Measurements from ENCODE around the gene TIMP4.

Gene TIMP4

GRCh38 chr3:12158387-12159226 lies at the start of gene TIMP4:
Gene TIMP4, minus strand, starts transcription at chr3:12158912. Its CDS starts 72 bp downstream, at chr3:12158840.
- no peak for DNase-seq (ENCODE audit: low spot score)

- no peak for DNase-seq (ENCODE audit: low spot score)
Observed at GRCh38 chr3:12205171-12205570, 46.5 kb upstream of the TIMP4 start.

GRCh38 chr3:12201813-12202212 lies 43.1 kb upstream of the TIMP4 start:
- no peak for DNase-seq (ENCODE audit: low spot score)

GRCh38 chr3:12198301-12198700 lies 39.6 kb upstream of the TIMP4 start:
- no peak for DNase-seq (ENCODE audit: low spot score)

- no peak for DNase-seq (ENCODE audit: low spot score)
Observed at GRCh38 chr3:12197475-12197874, 38.8 kb upstream of the TIMP4 start.

GRCh38 chr3:12196684-12197083 lies 38.0 kb upstream of the TIMP4 start:
- DNase-seq (ENCODE audit: low spot score) = no peak

GRCh38 chr3:12195231-12195630 lies 36.5 kb upstream of the TIMP4 start:
- DNase-seq (ENCODE audit: low spot score) = no peak

GRCh38 chr3:12194669-12195161 lies 36.0 kb upstream of the TIMP4 start:
- DNase-seq (ENCODE audit: low spot score) = peak; percentile 43

- DNase-seq (ENCODE audit: low spot score) = no peak
Observed at GRCh38 chr3:12194209-12194608, 35.5 kb upstream of the TIMP4 start.

GRCh38 chr3:12193485-12194165 lies 34.9 kb upstream of the TIMP4 start:
- DNase-seq (ENCODE audit: low spot score) = no peak

- DNase-seq (ENCODE audit: low spot score) = no peak
Observed at GRCh38 chr3:12192655-12193484, 34.2 kb upstream of the TIMP4 start.

- no peak for DNase-seq (ENCODE audit: low spot score)
Observed at GRCh38 chr3:12192173-12192572, 33.5 kb upstream of the TIMP4 start.

- no peak for DNase-seq (ENCODE audit: low spot score)
Observed at GRCh38 chr3:12191559-12191958, 32.8 kb upstream of the TIMP4 start.

- no peak for DNase-seq (ENCODE audit: low spot score)
Observed at GRCh38 chr3:12190832-12191231, 32.1 kb upstream of the TIMP4 start.

GRCh38 chr3:12190221-12190807 lies 31.6 kb upstream of the TIMP4 start:
- no peak for DNase-seq (ENCODE audit: low spot score)

GRCh38 chr3:12188681-12189287 lies 30.1 kb upstream of the TIMP4 start:
- DNase-seq (ENCODE audit: low spot score) = no peak

- DNase-seq (ENCODE audit: low spot score) = no peak
Observed at GRCh38 chr3:12188328-12188648, 29.6 kb upstream of the TIMP4 start.

- peak; percentile 26 for DNase-seq (ENCODE audit: low spot score)
Observed at GRCh38 chr3:12187448-12188327, 29.0 kb upstream of the TIMP4 start.

- DNase-seq (ENCODE audit: low spot score) = no peak
Observed at GRCh38 chr3:12186515-12187286, 28.0 kb upstream of the TIMP4 start.

GRCh38 chr3:12186046-12186445 lies 27.3 kb upstream of the TIMP4 start:
- no peak for DNase-seq (ENCODE audit: low spot score)
